GM23338 (cell line): ENCODE results near the gene CD40. TPM values are rescaled to one million over a fixed set of nuclear protein-coding genes. Genes with fewer than 3 reads are reported as not detected.

Experiments
- ATAC-seq: fragments of 200-7000 bp; cut with Tn5 transposase; 3 replicates; pipeline ENCODE4 v1.9.1; 2020
- DNase-seq: peaks from one replicate; pipeline ENCODE4 v3.0.0-alpha.2; 2015; ENCODE audit warnings: low spot score
- H2AFZ ChIP-seq: fragments of 200-600 bp; sonication (generic); 2 replicates; pipeline ENCODE4 v1.8.0; 2016; ENCODE audit warnings: antibody characterized with exemption, mild to moderate bottlenecking, moderate library complexity
- H3F3A ChIP-seq: fragments of 200-600 bp; sonication (generic); replicated peaks from 2 replicates; pipeline ENCODE4 v1.8.0; 2017; ENCODE audit warnings: antibody characterized with exemption, mixed run types, low read depth
- H3K27ac ChIP-seq: fragments of 200-600 bp; sonication (generic); 2 replicates; pipeline ENCODE4 v1.6.1; 2016; ENCODE audit warnings: low read depth
- H3K27me3 ChIP-seq: fragments of 200-600 bp; sonication (generic); 2 replicates; pipeline ENCODE4 v1.8.0; 2016; ENCODE audit warnings: mild to moderate bottlenecking, mixed run types, moderate library complexity; ENCODE audit not compliant: insufficient read depth
- H3K36me3 ChIP-seq: fragments of 200-600 bp; sonication (generic); 2 replicates; pipeline ENCODE4 v1.8.0; 2016; ENCODE audit warnings: mild to moderate bottlenecking; ENCODE audit not compliant: insufficient read depth
- H3K4me1 ChIP-seq: fragments of 200-600 bp; sonication (generic); 2 replicates; pipeline ENCODE4 v1.8.0; 2016; ENCODE audit warnings: mild to moderate bottlenecking, moderate library complexity; ENCODE audit not compliant: insufficient read depth
- H3K4me2 ChIP-seq: fragments of 200-600 bp; sonication (generic); 2 replicates; pipeline ENCODE4 v1.7.1; 2017; ENCODE audit warnings: mixed run types
- H3K4me3 ChIP-seq: fragments of 200-600 bp; sonication (generic); 2 replicates; pipeline ENCODE4 v1.6.1; 2016; ENCODE audit warnings: mixed run types
- H3K79me2 ChIP-seq: fragments of 200-600 bp; sonication (generic); replicated peaks from 2 replicates; pipeline ENCODE4 v1.8.0; 2017; ENCODE audit warnings: mild to moderate bottlenecking; ENCODE audit not compliant: insufficient read depth
- H3K9me2 ChIP-seq: fragments of 200-600 bp; sonication (generic); 2 replicates; pipeline ENCODE4 v1.8.0; 2017; ENCODE audit not compliant: insufficient read depth
- H4K20me1 ChIP-seq: fragments of 200-600 bp; sonication (generic); replicated peaks from 2 replicates; pipeline ENCODE4 v1.8.0; 2017; ENCODE audit warnings: mild to moderate bottlenecking; ENCODE audit not compliant: insufficient read depth
- H3K27ac Mint-ChIP-seq: 2 replicates; pipeline ENCODE4 v1.8.0; 2020; ENCODE audit warnings: inconsistent platforms, mild to moderate bottlenecking, moderate library complexity, mixed read lengths
- H3K27me3 Mint-ChIP-seq: 3 replicates; pipeline ENCODE4 v1.8.0; 2022; ENCODE audit warnings: low read depth, mild to moderate bottlenecking, moderate library complexity, mixed read lengths, inconsistent platforms; ENCODE audit not compliant: insufficient read depth, poor library complexity
- H3K36me3 Mint-ChIP-seq: 3 replicates; pipeline ENCODE4 v1.8.0; 2021; ENCODE audit warnings: low read depth, mild to moderate bottlenecking, inconsistent platforms, moderate library complexity, mixed read lengths
- H3K4me1 Mint-ChIP-seq: 3 replicates; pipeline ENCODE4 v1.8.0; 2020; ENCODE audit warnings: mild to moderate bottlenecking, inconsistent platforms, mixed read lengths
- H3K4me3 Mint-ChIP-seq: 3 replicates; pipeline ENCODE4 v1.8.0; 2021; ENCODE audit warnings: moderate library complexity, mild to moderate bottlenecking, inconsistent platforms, mixed read lengths
- H3K9me3 Mint-ChIP-seq: 3 replicates; pipeline ENCODE4 v1.8.0; 2020; ENCODE audit warnings: moderate library complexity, mild to moderate bottlenecking, inconsistent platforms, mixed read lengths
- ETS1 ChIP-seq: IDR thresholded peaks from 2 replicates; pipeline ENCODE4 v1.6.1; 2016; ENCODE audit warnings: antibody characterized with exemption
- EZH2 ChIP-seq: fragments of 200-600 bp; sonication (generic); IDR thresholded peaks from one replicate; pipeline ENCODE4 v1.8.0; 2017; ENCODE audit warnings: antibody characterized with exemption, mild to moderate bottlenecking, low read depth; ENCODE audit not compliant: unreplicated experiment
- EZH2phosphoT487 ChIP-seq: fragments of 200-600 bp; sonication (generic); IDR thresholded peaks from one replicate; pipeline ENCODE4 v1.8.1; 2018; ENCODE audit warnings: antibody characterized with exemption; ENCODE audit not compliant: unreplicated experiment
- JUNB ChIP-seq: IDR thresholded peaks from one replicate; pipeline ENCODE4 v1.6.1; 2016; ENCODE audit warnings: antibody characterized with exemption; ENCODE audit not compliant: unreplicated experiment
- NANOG ChIP-seq: IDR thresholded peaks from 2 replicates; pipeline ENCODE4 v1.6.1; 2016; ENCODE audit warnings: antibody characterized with exemption, borderline replicate concordance
- POLR2AphosphoS5 ChIP-seq: IDR thresholded peaks from 2 replicates; pipeline ENCODE4 v1.6.1; 2016; ENCODE audit warnings: antibody characterized with exemption, low read depth
- ZNF114 ChIP-seq: fragments of 250-450 bp; sonication (Bioruptor Pico); IDR thresholded peaks from 2 replicates; pipeline ENCODE4 v1.5.0; 2020; ENCODE audit warnings: mild to moderate bottlenecking, moderate library complexity
- polyA plus RNA-seq: library from polyadenylated mRNA; unstranded; fragments of >200 nt; fragmentation: Nextera tagmentation; extraction: Ambion mirVana; gene quantifications from 2 replicates; pipeline ENCODE4 v1.2.1, GENCODE V29; 2016
- total RNA-seq: library from RNA; depleted of rRNA; stranded (reverse); fragments of >200 nt; shearing (Covaris generic); gene quantifications from 2 replicates; pipeline ENCODE4 v1.2.3, GENCODE V29; 2014
- TF ChIP-seq, protein P1 (sequence below): fragments of 250-450 bp; sonication (Bioruptor Pico); IDR thresholded peaks from 2 replicates; pipeline ENCODE4 v1.5.0; 2020; ENCODE audit warnings: mild to moderate bottlenecking, moderate library complexity

Gene CD40
- total and polyA plus RNA-seq, 2 experiments from 2014 or later, result 15.4 to 18.9 TPM

DNA sequence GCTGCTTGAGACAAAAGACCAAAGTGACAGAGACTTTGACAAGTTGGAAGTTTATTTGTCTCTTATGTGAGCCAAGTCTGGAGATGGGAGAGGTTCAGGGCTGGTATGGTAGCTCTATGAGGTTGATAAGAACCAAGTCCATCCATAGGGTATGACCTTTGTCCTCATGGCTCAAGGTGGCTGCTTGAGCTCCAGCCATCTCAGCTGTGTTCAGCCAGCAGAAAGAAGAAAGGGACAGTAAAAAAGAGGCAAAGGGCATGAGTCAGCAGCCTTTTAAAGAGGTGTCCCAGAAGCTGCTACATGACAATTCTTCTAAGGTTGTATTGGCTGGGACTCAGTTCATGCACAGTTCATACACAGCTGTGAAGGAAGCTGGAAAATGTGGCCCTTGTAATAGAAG is 49.0 kb downstream of the CD40 start:
- Histone ChIP-seq H3K27me3 (peaks cover 9% of the 10 kb centered on the region; the same call in 1 of the 2 replicates), H3K79me2 (no peaks in the 10 kb centered on the region), H4K20me1 (no peaks in the 10 kb centered on the region), H3K4me3 (no peak overlapping the region), H3K4me1 (no peaks in the 10 kb centered on the region), H3K27ac (no peak overlapping the region), H3K36me3 (no peaks in the 10 kb centered on the region), H3F3A (no peaks in the 10 kb centered on the region), H2AFZ (no peak overlapping the region), H3K4me2 (no peak overlapping the region), H3K9me2 (no peaks in the 10 kb centered on the region)
- H3K4me3 Mint-ChIP-seq, result no peak overlapping the region
- no peaks in the 10 kb centered on the region for H3K4me1 Mint-ChIP-seq
- no peak overlapping the region for H3K27ac Mint-ChIP-seq
- no peak for TF ChIP-seq ZNF114 (CRISPR knock-in tag)
- TF ChIP-seq EZH2phosphoT487, result no peak
- TF ChIP-seq POLR2AphosphoS5, result no peak
- TF ChIP-seq JUNB, result no peak
- TF ChIP-seq, protein P1, sequence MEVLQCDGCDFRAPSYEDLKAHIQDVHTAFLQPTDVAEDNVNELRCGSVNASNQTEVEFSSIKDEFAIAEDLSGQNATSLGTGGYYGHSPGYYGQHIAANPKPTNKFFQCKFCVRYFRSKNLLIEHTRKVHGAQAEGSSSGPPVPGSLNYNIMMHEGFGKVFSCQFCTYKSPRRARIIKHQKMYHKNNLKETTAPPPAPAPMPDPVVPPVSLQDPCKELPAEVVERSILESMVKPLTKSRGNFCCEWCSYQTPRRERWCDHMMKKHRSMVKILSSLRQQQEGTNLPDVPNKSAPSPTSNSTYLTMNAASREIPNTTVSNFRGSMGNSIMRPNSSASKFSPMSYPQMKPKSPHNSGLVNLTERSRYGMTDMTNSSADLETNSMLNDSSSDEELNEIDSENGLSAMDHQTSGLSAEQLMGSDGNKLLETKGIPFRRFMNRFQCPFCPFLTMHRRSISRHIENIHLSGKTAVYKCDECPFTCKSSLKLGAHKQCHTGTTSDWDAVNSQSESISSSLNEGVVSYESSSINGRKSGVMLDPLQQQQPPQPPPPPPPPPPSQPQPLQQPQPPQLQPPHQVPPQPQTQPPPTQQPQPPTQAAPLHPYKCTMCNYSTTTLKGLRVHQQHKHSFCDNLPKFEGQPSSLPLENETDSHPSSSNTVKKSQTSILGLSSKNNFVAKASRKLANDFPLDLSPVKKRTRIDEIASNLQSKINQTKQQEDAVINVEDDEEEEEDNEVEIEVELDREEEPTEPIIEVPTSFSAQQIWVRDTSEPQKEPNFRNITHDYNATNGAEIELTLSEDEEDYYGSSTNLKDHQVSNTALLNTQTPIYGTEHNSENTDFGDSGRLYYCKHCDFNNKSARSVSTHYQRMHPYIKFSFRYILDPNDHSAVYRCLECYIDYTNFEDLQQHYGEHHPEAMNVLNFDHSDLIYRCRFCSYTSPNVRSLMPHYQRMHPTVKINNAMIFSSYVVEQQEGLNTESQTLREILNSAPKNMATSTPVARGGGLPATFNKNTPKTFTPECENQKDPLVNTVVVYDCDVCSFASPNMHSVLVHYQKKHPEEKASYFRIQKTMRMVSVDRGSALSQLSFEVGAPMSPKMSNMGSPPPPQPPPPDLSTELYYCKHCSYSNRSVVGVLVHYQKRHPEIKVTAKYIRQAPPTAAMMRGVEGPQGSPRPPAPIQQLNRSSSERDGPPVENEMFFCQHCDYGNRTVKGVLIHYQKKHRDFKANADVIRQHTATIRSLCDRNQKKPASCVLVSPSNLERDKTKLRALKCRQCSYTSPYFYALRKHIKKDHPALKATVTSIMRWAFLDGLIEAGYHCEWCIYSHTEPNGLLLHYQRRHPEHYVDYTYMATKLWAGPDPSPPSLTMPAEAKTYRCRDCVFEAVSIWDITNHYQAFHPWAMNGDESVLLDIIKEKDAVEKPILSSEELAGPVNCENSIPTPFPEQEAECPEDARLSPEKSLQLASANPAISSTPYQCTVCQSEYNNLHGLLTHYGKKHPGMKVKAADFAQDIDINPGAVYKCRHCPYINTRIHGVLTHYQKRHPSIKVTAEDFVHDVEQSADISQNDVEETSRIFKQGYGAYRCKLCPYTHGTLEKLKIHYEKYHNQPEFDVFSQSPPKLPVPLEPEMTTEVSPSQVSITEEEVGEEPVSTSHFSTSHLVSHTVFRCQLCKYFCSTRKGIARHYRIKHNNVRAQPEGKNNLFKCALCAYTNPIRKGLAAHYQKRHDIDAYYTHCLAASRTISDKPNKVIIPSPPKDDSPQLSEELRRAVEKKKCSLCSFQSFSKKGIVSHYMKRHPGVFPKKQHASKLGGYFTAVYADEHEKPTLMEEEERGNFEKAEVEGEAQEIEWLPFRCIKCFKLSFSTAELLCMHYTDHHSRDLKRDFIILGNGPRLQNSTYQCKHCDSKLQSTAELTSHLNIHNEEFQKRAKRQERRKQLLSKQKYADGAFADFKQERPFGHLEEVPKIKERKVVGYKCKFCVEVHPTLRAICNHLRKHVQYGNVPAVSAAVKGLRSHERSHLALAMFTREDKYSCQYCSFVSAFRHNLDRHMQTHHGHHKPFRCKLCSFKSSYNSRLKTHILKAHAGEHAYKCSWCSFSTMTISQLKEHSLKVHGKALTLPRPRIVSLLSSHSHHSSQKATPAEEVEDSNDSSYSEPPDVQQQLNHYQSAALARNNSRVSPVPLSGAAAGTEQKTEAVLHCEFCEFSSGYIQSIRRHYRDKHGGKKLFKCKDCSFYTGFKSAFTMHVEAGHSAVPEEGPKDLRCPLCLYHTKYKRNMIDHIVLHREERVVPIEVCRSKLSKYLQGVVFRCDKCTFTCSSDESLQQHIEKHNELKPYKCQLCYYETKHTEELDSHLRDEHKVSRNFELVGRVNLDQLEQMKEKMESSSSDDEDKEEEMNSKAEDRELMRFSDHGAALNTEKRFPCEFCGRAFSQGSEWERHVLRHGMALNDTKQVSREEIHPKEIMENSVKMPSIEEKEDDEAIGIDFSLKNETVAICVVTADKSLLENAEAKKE (CRISPR knock-in tag), result no peak
- no peak for TF ChIP-seq NANOG
- no peak for TF ChIP-seq ETS1
- no peak for TF ChIP-seq EZH2
- H3K9me3 Mint-ChIP-seq, result no peaks in the 10 kb centered on the region
- H3K27me3 Mint-ChIP-seq, result peaks cover 4% of the 10 kb centered on the region
- no peaks in the 10 kb centered on the region for H3K36me3 Mint-ChIP-seq
- DNase-seq (no peak), ATAC-seq (no peak)
